Astrocyte (in vitro differentiated cells and primary cell): ENCODE measurements around the gene ATXN10.

Experiments
- EZH2 ChIP-seq: IDR thresholded peaks from 2 replicates; pipeline ENCODE4 v1.6.1; 2012; ENCODE audit warnings: mild to moderate bottlenecking, low read length, inconsistent platforms; ENCODE audit not compliant: insufficient read depth
- TF ChIP-seq, protein P1 (sequence below): IDR thresholded peaks from 2 replicates; pipeline ENCODE4 v1.5.1; 2011; ENCODE audit warnings: low read depth, mild to moderate bottlenecking, inconsistent platforms, low read length, moderate library complexity; ENCODE audit not compliant: insufficient read depth

DNA sequence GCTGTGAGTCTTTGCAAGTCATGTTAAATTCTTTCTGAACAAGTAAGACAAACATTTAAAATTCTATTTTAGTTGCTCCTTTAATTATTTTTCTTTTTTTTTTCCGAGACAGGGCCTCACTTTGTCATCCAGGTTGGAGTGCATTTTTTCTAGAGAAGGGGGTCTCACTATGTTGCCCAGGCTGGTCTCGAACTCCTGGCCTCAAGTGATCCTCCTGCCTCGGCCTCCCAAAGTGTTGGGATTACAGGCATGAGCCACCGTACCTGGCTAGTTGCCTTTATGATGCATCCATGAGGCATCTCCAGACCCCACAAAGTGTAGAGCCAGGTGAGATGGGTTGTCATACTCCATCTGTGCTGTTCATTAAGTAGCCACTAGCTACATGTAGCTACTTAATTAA lies 4.4 kb downstream of the ATXN10 start:
- TF ChIP-seq, protein P1, sequence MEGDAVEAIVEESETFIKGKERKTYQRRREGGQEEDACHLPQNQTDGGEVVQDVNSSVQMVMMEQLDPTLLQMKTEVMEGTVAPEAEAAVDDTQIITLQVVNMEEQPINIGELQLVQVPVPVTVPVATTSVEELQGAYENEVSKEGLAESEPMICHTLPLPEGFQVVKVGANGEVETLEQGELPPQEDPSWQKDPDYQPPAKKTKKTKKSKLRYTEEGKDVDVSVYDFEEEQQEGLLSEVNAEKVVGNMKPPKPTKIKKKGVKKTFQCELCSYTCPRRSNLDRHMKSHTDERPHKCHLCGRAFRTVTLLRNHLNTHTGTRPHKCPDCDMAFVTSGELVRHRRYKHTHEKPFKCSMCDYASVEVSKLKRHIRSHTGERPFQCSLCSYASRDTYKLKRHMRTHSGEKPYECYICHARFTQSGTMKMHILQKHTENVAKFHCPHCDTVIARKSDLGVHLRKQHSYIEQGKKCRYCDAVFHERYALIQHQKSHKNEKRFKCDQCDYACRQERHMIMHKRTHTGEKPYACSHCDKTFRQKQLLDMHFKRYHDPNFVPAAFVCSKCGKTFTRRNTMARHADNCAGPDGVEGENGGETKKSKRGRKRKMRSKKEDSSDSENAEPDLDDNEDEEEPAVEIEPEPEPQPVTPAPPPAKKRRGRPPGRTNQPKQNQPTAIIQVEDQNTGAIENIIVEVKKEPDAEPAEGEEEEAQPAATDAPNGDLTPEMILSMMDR = no peak
- TF ChIP-seq EZH2 = no peak
